Mucosa of rectum (tissue), 2 donors: Measurements from ENCODE around the gene COL23A1.

ENCODE experiments used
- H3K27ac ChIP-seq, 2 donors: one replicate each; pipeline ENCODE4 v1.7.0; 2013; ENCODE audit warnings: inconsistent platforms in 2 of 2, low read depth in 2 of 2, low read length in 2 of 2
- H3K27me3 ChIP-seq, 2 donors: one replicate each; pipeline ENCODE4 v1.7.0; 2013; ENCODE audit warnings: low read length in 2 of 2; ENCODE audit not compliant: control insufficient read depth in 2 of 2, insufficient read depth in 2 of 2
- H3K36me3 ChIP-seq, 2 donors: one replicate each; pipeline ENCODE4 v1.7.0; 2013; ENCODE audit warnings: low read length in 2 of 2; ENCODE audit not compliant: control insufficient read depth in 2 of 2, insufficient read depth in 2 of 2
- H3K4me1 ChIP-seq, 2 donors: one replicate each; pipeline ENCODE4 v1.7.0; 2013; ENCODE audit warnings: low read length in 2 of 2, mild to moderate bottlenecking in 1 of 2; ENCODE audit not compliant: control insufficient read depth in 2 of 2, insufficient read depth in 2 of 2
- H3K4me3 ChIP-seq, 2 donors: one replicate each; pipeline ENCODE4 v1.7.0; 2013; ENCODE audit warnings: low read length in 2 of 2
- H3K9ac ChIP-seq, 2 donors: one replicate each; pipeline ENCODE4 v1.7.0; 2013; ENCODE audit warnings: low read length in 2 of 2, low read depth in 1 of 2, mild to moderate bottlenecking in 1 of 2
- H3K9me3 ChIP-seq, 2 donors: one replicate each; pipeline ENCODE4 v1.7.0; 2013; ENCODE audit warnings: low read length in 2 of 2; ENCODE audit not compliant: control insufficient read depth in 2 of 2
- donor health status: healthy.
- donor health status: Normal muscosa, but diverticular disease.

The COL23A1 gene

GRCh38 chr5:178216088-178216534 lies 374.1 kb downstream of the COL23A1 start:
- Histone ChIP-seq H3K4me1 (peaks cover 54 to 60% of the 10 kb centered on the region in 2 donors), H3K27me3 (no peaks in the 10 kb centered on the region), H3K9ac (peak overlapping the region; percentile 38 to 55), H3K9me3 (no peaks in the 10 kb centered on the region), H3K36me3 (peaks cover 50 to 67% of the 10 kb centered on the region in 2 donors), H3K27ac (peak overlapping the region; percentile 95 to 98), H3K4me3 (peak overlapping the region in 1 of 2 donors; percentile 23)

- Histone ChIP-seq H3K9ac (peak overlapping the region; percentile 38 to 77), H3K27ac (peak overlapping the region; percentile 95 to 98), H3K9me3 (no peaks in the 10 kb centered on the region), H3K36me3 (peaks cover 49 to 69% of the 10 kb centered on the region in 2 donors), H3K4me1 (peaks cover 54 to 65% of the 10 kb centered on the region in 2 donors), H3K4me3 (no peak overlapping the region), H3K27me3 (no peaks in the 10 kb centered on the region)
These were observed 374.8 kb downstream of the COL23A1 start for GRCh38 chr5:178215280-178216002.

- H3K27me3 ChIP-seq, result no peaks in the 10 kb centered on the region
- no peak overlapping the region for H3K4me3 ChIP-seq
- no peaks in the 10 kb centered on the region for H3K9me3 ChIP-seq
- H3K36me3 ChIP-seq, result peaks cover 57 to 76% of the 10 kb centered on the region in 2 donors
- peak overlapping the region; percentile 38 to 77 for H3K9ac ChIP-seq
- peaks cover 64 to 75% of the 10 kb centered on the region in 2 donors for H3K4me1 ChIP-seq
- peak overlapping the region; percentile 95 to 98 for H3K27ac ChIP-seq
These were observed 375.9 kb downstream of the COL23A1 start for GRCh38 chr5:178214160-178214803.

GRCh38 chr5:178213748-178214151 lies 376.4 kb downstream of the COL23A1 start:
- Histone ChIP-seq H3K27me3 (no peaks in the 10 kb centered on the region), H3K9me3 (no peaks in the 10 kb centered on the region), H3K27ac (peak overlapping the region; percentile 95 to 98), H3K9ac (peak overlapping the region; percentile 32 to 77), H3K4me3 (no peak overlapping the region), H3K36me3 (peaks cover 63 to 79% of the 10 kb centered on the region in 2 donors), H3K4me1 (peaks cover 70 to 81% of the 10 kb centered on the region in 2 donors)

- Histone ChIP-seq H3K36me3 (peaks cover 69 to 82% of the 10 kb centered on the region in 2 donors), H3K9ac (peak overlapping the region; percentile 48 to 52), H3K9me3 (no peaks in the 10 kb centered on the region)
These were observed 377.2 kb downstream of the COL23A1 start for GRCh38 chr5:178213003-178213461.

GRCh38 chr5:178212241-178213002 lies 377.8 kb downstream of the COL23A1 start:
- Histone ChIP-seq H3K9ac (peak overlapping the region; percentile 48 to 52), H3K36me3 (peaks cover 74 to 86% of the 10 kb centered on the region in 2 donors), H3K4me3 (no peak overlapping the region), H3K27me3 (no peaks in the 10 kb centered on the region), H3K9me3 (no peaks in the 10 kb centered on the region), H3K27ac (peak overlapping the region; percentile 95 to 98), H3K4me1 (peaks cover 81 to 94% of the 10 kb centered on the region in 2 donors)

More at GRCh38 chr5:178213003-178213461, 377.2 kb downstream of the COL23A1 start:
- Histone ChIP-seq H3K4me1 (peaks cover 76 to 88% of the 10 kb centered on the region in 2 donors), H3K27me3 (no peaks in the 10 kb centered on the region), H3K4me3 (peak overlapping the region in 1 of 2 donors; percentile 9), H3K27ac (peak overlapping the region; percentile 95 to 98)

GRCh38 chr5:178211095-178212048 lies 378.8 kb downstream of the COL23A1 start:
- Histone ChIP-seq H3K27ac (peak overlapping the region; percentile 95 to 98), H3K9me3 (no peaks in the 10 kb centered on the region), H3K27me3 (no peaks in the 10 kb centered on the region), H3K36me3 (peaks cover 80 to 92% of the 10 kb centered on the region in 2 donors), H3K4me3 (no peak overlapping the region), H3K4me1 (peaks cover 86 to 96% of the 10 kb centered on the region in 2 donors), H3K9ac (peak overlapping the region; percentile 29 to 52)

GRCh38 chr5:178210686-178211085 lies 379.5 kb downstream of the COL23A1 start:
- Histone ChIP-seq H3K4me3 (no peak overlapping the region), H3K9me3 (no peaks in the 10 kb centered on the region), H3K9ac (peak overlapping the region; percentile 41 to 56), H3K36me3 (peaks cover 84 to 90% of the 10 kb centered on the region in 2 donors), H3K27ac (peak overlapping the region; percentile 95 to 98), H3K27me3 (no peaks in the 10 kb centered on the region), H3K4me1 (peaks cover 86 to 96% of the 10 kb centered on the region in 2 donors)

- no peaks in the 10 kb centered on the region for H3K9me3 ChIP-seq
- peaks cover 80 to 91% of the 10 kb centered on the region in 2 donors for H3K4me1 ChIP-seq
- peak overlapping the region; percentile 95 to 98 for H3K27ac ChIP-seq
- H3K27me3 ChIP-seq, result no peaks in the 10 kb centered on the region
- H3K36me3 ChIP-seq, result peaks cover 79 to 88% of the 10 kb centered on the region in 2 donors
- H3K9ac ChIP-seq, result peak overlapping the region in 1 of 2 donors; percentile 56
- H3K4me3 ChIP-seq, result no peak overlapping the region
These were observed 380.1 kb downstream of the COL23A1 start for GRCh38 chr5:178210073-178210535.
